H1 (cell line): Measurements from ENCODE around the gene ZFP36L1. TPM values are rescaled to one million over a fixed set of nuclear protein-coding genes. Genes with fewer than 3 reads are reported as not detected.

Source experiments
- CTCF ChIA-PET: fragments of 300-600 bp; sonication (Branson Sonifier 250); formaldehyde crosslinking; loops from one replicate; lab custom pipeline; 2021; ENCODE audit not compliant: partially characterized antibody; lab: Charles Lee
- POLR2A ChIA-PET: fragments of 300-600 bp; sonication (Branson Sonifier 250); formaldehyde crosslinking; loops from one replicate; lab custom pipeline; 2021; ENCODE audit warnings: inconsistent platforms; ENCODE audit not compliant: partially characterized antibody; lab: Charles Lee
- DNase-seq, 2 experiments: peaks; one replicate each; pipeline versions ENCODE4 v3.0.0 to v3.0.0-alpha.2; 2010 to 2022; ENCODE audit warnings: low spot score in 2 of 2, low read depth in 1 of 2, mixed read lengths in 1 of 2
- FAIRE-seq: peaks from 2 replicates; lab custom pipeline; 2011; peaks lifted over from hg19 to GRCh38; lab: Jason Lieb, UNC
- H2AFZ ChIP-seq: 2 replicates; pipeline ENCODE4 v1.8.1; 2012; ENCODE audit warnings: low read length, inconsistent platforms
- H2AK5ac ChIP-seq: 2 replicates; pipeline ENCODE4 v1.6.1; 2013; ENCODE audit warnings: low read depth, low read length
- H2BK120ac ChIP-seq: replicated peaks from 2 replicates; pipeline ENCODE3; 2013; ENCODE audit warnings: low read depth, low read length, inconsistent platforms
- H2BK12ac ChIP-seq: 2 replicates; pipeline ENCODE4 v1.6.1; 2013; ENCODE audit warnings: low read depth, low read length
- H2BK15ac ChIP-seq: 2 replicates; pipeline ENCODE4 v1.6.1; 2013; ENCODE audit warnings: low read length
- H2BK20ac ChIP-seq: 2 replicates; pipeline ENCODE4 v1.6.1; 2013; ENCODE audit warnings: low read length
- H2BK5ac ChIP-seq: 2 replicates; pipeline ENCODE4 v1.6.1; 2013; ENCODE audit warnings: low read depth, low read length
- H3K14ac ChIP-seq: 2 replicates; pipeline ENCODE4 v1.6.1; 2013; ENCODE audit warnings: inconsistent platforms; ENCODE audit not compliant: insufficient read length
- H3K18ac ChIP-seq: 2 replicates; pipeline ENCODE4 v1.6.1; 2013; ENCODE audit warnings: low read length; ENCODE audit errors: extremely low read depth
- H3K23ac ChIP-seq: 2 replicates; pipeline ENCODE4 v1.6.1; 2013; ENCODE audit warnings: inconsistent platforms; ENCODE audit not compliant: insufficient read length
- H3K23me2 ChIP-seq: 2 replicates; pipeline ENCODE4 v1.6.1; 2013; ENCODE audit warnings: low read depth, low read length
- H3K27ac ChIP-seq: 2 replicates; pipeline ENCODE4 v1.6.1; 2011; ENCODE audit warnings: low read depth, low read length, inconsistent platforms
- H3K27me3 ChIP-seq, 4 experiments: replicated peaks in 1 of 4; 1 replicate in 1 of 4; 2 replicates in 3 of 4; pipeline versions ENCODE4 v1.6.1 to v1.8.1; 2011 to 2013; ENCODE audit warnings: low read length in 3 of 4, mild to moderate bottlenecking in 3 of 4, inconsistent platforms in 2 of 4, mixed read lengths in 2 of 4, moderate library complexity in 1 of 4; ENCODE audit not compliant: control insufficient read depth in 3 of 4, insufficient read depth in 3 of 4; ENCODE audit errors: extremely low read depth in 1 of 4
- H3K36me3 ChIP-seq, 4 experiments: 2 replicates each; pipeline versions ENCODE4 v1.6.1 to v1.8.1; 2011 to 2013; ENCODE audit warnings: mild to moderate bottlenecking in 4 of 4, low read length in 3 of 4, moderate library complexity in 2 of 4, control low read depth in 1 of 4, inconsistent platforms in 1 of 4; ENCODE audit not compliant: insufficient read depth in 4 of 4, control insufficient read depth in 2 of 4
- H3K4ac ChIP-seq: replicated peaks from 2 replicates; pipeline ENCODE3; 2013; ENCODE audit warnings: low read length, low read depth, mixed read lengths, inconsistent platforms; ENCODE audit not compliant: insufficient read length
- H3K4me1 ChIP-seq, 4 experiments: replicated peaks in 1 of 4; 1 replicate in 1 of 4; 2 replicates in 3 of 4; pipeline versions ENCODE4 v1.6.1 to v1.8.1; 2011 to 2013; ENCODE audit warnings: low read length in 3 of 4, inconsistent platforms in 2 of 4, mixed read lengths in 1 of 4; ENCODE audit not compliant: insufficient read depth in 4 of 4, control insufficient read depth in 3 of 4
- H3K4me2 ChIP-seq, 2 experiments: 2 replicates each; pipeline versions ENCODE4 v1.6.1 to v1.8.1; 2011 to 2013; ENCODE audit warnings: low read depth in 2 of 2, low read length in 2 of 2, control low read depth in 1 of 2, inconsistent platforms in 1 of 2, mild to moderate bottlenecking in 1 of 2; ENCODE audit not compliant: insufficient read depth in 1 of 2
- H3K4me3 ChIP-seq, 4 experiments: fragments of 200-600, 300-600 bp in 1 of 4; sonication (generic), shearing (Covaris generic), sonication (Bioruptor Twin) in 1 of 4; 2 replicates each; pipeline versions ENCODE4 v1.5.1 to v1.8.1; 2011 to 2016; ENCODE audit warnings: low read length in 4 of 4, low read depth in 3 of 4, control low read depth in 2 of 4, inconsistent platforms in 2 of 4, mild to moderate bottlenecking in 2 of 4, mixed read lengths in 1 of 4, moderate library complexity in 1 of 4; ENCODE audit not compliant: insufficient read depth in 2 of 4; ENCODE audit errors: extremely low read depth in 1 of 4
- H3K56ac ChIP-seq: replicated peaks from 2 replicates; pipeline ENCODE3; 2013; ENCODE audit warnings: low read depth, mild to moderate bottlenecking, mixed read lengths, low read length, inconsistent platforms; ENCODE audit not compliant: insufficient read length
- H3K79me1 ChIP-seq: 2 replicates; pipeline ENCODE4 v1.6.1; 2013; ENCODE audit warnings: low read depth, low read length, control low read depth
- H3K79me2 ChIP-seq, 2 experiments: 2 replicates each; pipeline versions ENCODE4 v1.6.1 to v1.8.1; 2012 to 2013; ENCODE audit warnings: low read length in 2 of 2, mild to moderate bottlenecking in 2 of 2, inconsistent platforms in 1 of 2; ENCODE audit not compliant: insufficient read depth in 2 of 2, control insufficient read depth in 1 of 2
- H3K9ac ChIP-seq, 4 experiments: replicated peaks in 1 of 4; 1 replicate in 1 of 4; 2 replicates in 3 of 4; pipeline versions ENCODE4 v1.6.1 to v1.8.1; 2011 to 2013; ENCODE audit warnings: low read depth in 3 of 4, low read length in 3 of 4, control low read depth in 2 of 4, mild to moderate bottlenecking in 2 of 4, moderate library complexity in 2 of 4, inconsistent platforms in 1 of 4; ENCODE audit errors: extremely low read depth in 1 of 4
- H3K9me3 ChIP-seq, 2 experiments: 2 replicates each; pipeline versions ENCODE4 v1.6.1 to v1.8.1; 2012 to 2013; ENCODE audit warnings: mild to moderate bottlenecking in 2 of 2, moderate library complexity in 2 of 2, control low read depth in 1 of 2, inconsistent platforms in 1 of 2, low read depth in 1 of 2, low read length in 1 of 2, mixed read lengths in 1 of 2; ENCODE audit not compliant: insufficient read depth in 2 of 2
- H4K20me1 ChIP-seq, 2 experiments: replicated peaks in 1 of 2; 2 replicates each; pipeline versions ENCODE3 to v1.8.1; 2011 to 2013; ENCODE audit warnings: inconsistent platforms in 2 of 2, low read length in 2 of 2, mild to moderate bottlenecking in 1 of 2; ENCODE audit not compliant: insufficient read depth in 2 of 2, control insufficient read depth in 1 of 2
- H4K5ac ChIP-seq: 2 replicates; pipeline ENCODE4 v1.6.1; 2013; ENCODE audit warnings: low read length, low read depth, mixed read lengths, inconsistent platforms; ENCODE audit not compliant: insufficient read length
- H4K8ac ChIP-seq: 2 replicates; pipeline ENCODE4 v1.8.0; 2013; ENCODE audit warnings: mild to moderate bottlenecking, moderate library complexity, low read length, inconsistent platforms; ENCODE audit not compliant: insufficient read depth; ENCODE audit errors: extremely low read depth
- H4K91ac ChIP-seq: replicated peaks from 2 replicates; pipeline ENCODE3; 2013; ENCODE audit warnings: low read length, mixed read lengths, inconsistent platforms; ENCODE audit not compliant: insufficient read length
- ASH2L ChIP-seq: fragments of 200-600, 300-600 bp; sonication (generic); IDR thresholded peaks from one replicate; pipeline ENCODE4 v1.7.1; 2017; ENCODE audit warnings: low read length
- BACH1 ChIP-seq: IDR thresholded peaks from 2 replicates; pipeline ENCODE4 v1.6.1; 2012; ENCODE audit warnings: low read length, improper control_type of control experiment
- CBX5 ChIP-seq: fragments of 300-800, 300-1000 bp; sonication (generic); IDR thresholded peaks from 2 replicates; pipeline ENCODE4 v1.7.1; 2016; ENCODE audit warnings: antibody characterized with exemption, low read length, low read depth
- CREB1 ChIP-seq: IDR thresholded peaks from 2 replicates; pipeline ENCODE4 v1.6.1; 2012; ENCODE audit warnings: inconsistent platforms
- MAX ChIP-seq: IDR thresholded peaks from 2 replicates; pipeline ENCODE4 v1.6.1; 2012; ENCODE audit warnings: inconsistent platforms
- RAD21 ChIP-seq, 2 experiments: IDR thresholded peaks in 1 of 2; conservative IDR thresholded peaks in 1 of 2; 2 replicates each; pipeline ENCODE4 v1.6.1; 2011; ENCODE audit warnings: low read depth in 2 of 2, low read length in 2 of 2, improper control_type of control experiment in 1 of 2, inconsistent platforms in 1 of 2, mild to moderate bottlenecking in 1 of 2, moderate library complexity in 1 of 2
- RXRA ChIP-seq: IDR thresholded peaks from 2 replicates; pipeline ENCODE4 v1.6.1; 2011; ENCODE audit warnings: low read depth, mild to moderate bottlenecking, low read length, moderate library complexity; ENCODE audit not compliant: insufficient read depth
- whole genome bisulfite sequencing, 2 experiments: shearing (Covaris generic) in 1 of 2; methylation state at CpG; one replicate each; pipeline versions ENCODE4 v1.1.6 to v1.1.7; 2013 to 2015; ENCODE audit warnings: low lambda C conversion rate in 2 of 2, mixed read lengths in 2 of 2, inconsistent platforms in 1 of 2, low coverage in 1 of 2, missing lambda C conversion rate in 1 of 2; ENCODE audit not compliant: insufficient replicate concordance in 2 of 2, insufficient coverage in 1 of 2, insufficient read length in 1 of 2; ENCODE audit errors: extremely low coverage in 1 of 2, missing lambda C conversion rate in 1 of 2; 5-methylcytosine and 5-hydroxymethylcytosine counted together
- polyA plus RNA-seq, 7 experiments: library from polyadenylated mRNA; depleted of rRNA in 3 of 7; stranded (reverse) in 5 of 7; unstranded in 2 of 7; fragments of >200 nt in 5 of 7; fragments of 200-250 nt in 2 of 7; gene quantifications; 1 replicate in 5 of 7; 2 replicates in 1 of 7; 4 replicates in 1 of 7; pipeline versions ENCODE4 v1.2.1 to v1.2.3, GENCODE V29; 2011 to 2013; ENCODE audit warnings: missing spikeins in 2 of 7, mixed read lengths in 2 of 7
- total RNA-seq: library from RNA; stranded (reverse); fragmentation: NEBNext Ultra II Directional; extraction: Animal tissue kit (Norgen Biotek cat#: 25700); gene quantifications from 2 replicates; pipeline ENCODE4 v1.2.1, GENCODE V29; 2021

ZFP36L1 gene
- total and polyA plus RNA-seq, 2 of the 8 experiments (the other 6 are each of a cell fraction or from before 2014, with no cell fraction given): 80.4 to 132 TPM

GRCh38 chr14:68816183-68816942 is 23.5 kb upstream of the ZFP36L1 start:
- no peak for FAIRE-seq
- peaks cover 6 to 37% (median 28%) of the 10 kb centered on the region in 4 experiments for H3K4me1 ChIP-seq
- TF ChIP-seq CBX5 (no peak), RXRA (no peak), MAX (peak; percentile 89), ASH2L (peak; percentile 82), CREB1 (peak; percentile 83), BACH1 (peak; percentile 34; the same call in 1 of the 2 replicates), RAD21 (IDR thresholded peaks at IDR 0.05 in 1 of 2, conservative IDR thresholded peaks at IDR 0.05 in 1 of 2; ENCODE audit: low read depth in 2 of 2, low read length in 2 of 2) (peak; percentile 99 to 100)

More at GRCh38 chr14:68816183-68816942, 23.5 kb upstream of the ZFP36L1 start:
- H3K9ac ChIP-seq: peak overlapping the region in 2 of 4 experiments; percentile 66 to 75; a peak in 4 of 7 replicates
- H2BK15ac ChIP-seq: no peak overlapping the region; the same call in 1 of the 2 replicates
- WGBS, 2 experiments: 8% methylated on average over 60 of the region's 82 CpGs; no CpG with 5 or more reads in 1 of the 2 experiments
- H4K20me1 ChIP-seq: no peaks in the 10 kb centered on the region
- peak overlapping the region; percentile 58 for H4K5ac ChIP-seq
- H3K9me3 ChIP-seq: no peaks in the 10 kb centered on the region
- POLR2A ChIA-PET: interaction anchor here (0.6 to 9.9 kb wide), 14 partner anchors 8 to 728 kb away, joined by 3 to 222 read pairs (median 4); partner anchors contain the start of gene ZFP36L1
- H3K23ac ChIP-seq: no peak overlapping the region
- peak overlapping the region; percentile 77 for H2AFZ ChIP-seq
- peak overlapping the region; percentile 0 to 72; a peak in 3 of 4 replicates for H3K4me2 ChIP-seq
- peak overlapping the region; percentile 95 for H2BK12ac ChIP-seq
- H4K91ac ChIP-seq: peak overlapping the region; percentile 96
- peak overlapping the region; percentile 90 for H3K18ac ChIP-seq
- peak overlapping the region; percentile 89 for H2BK5ac ChIP-seq
- H3K36me3 ChIP-seq: no peaks in the 10 kb centered on the region
- peak overlapping the region; percentile 66 for H2BK120ac ChIP-seq
- H3K79me2 ChIP-seq: peaks cover 0 to 7% of the 10 kb centered on the region in 2 experiments; a peak in 1 of 4 replicates
- H3K4me3 ChIP-seq: peak overlapping the region; percentile 3 to 59 (median 44); a peak in 7 of 8 replicates
- H3K27me3 ChIP-seq: peaks cover 0 to 3% (median 2%) of the 10 kb centered on the region in 4 experiments; a peak in 2 of 7 replicates
- H3K4ac ChIP-seq: peak overlapping the region; percentile 48
- 0 out of 2 replicates have a peak overlapping the region, but pooled peaks have one; percentile 1 for H2AK5ac ChIP-seq
- H3K14ac ChIP-seq: no peak overlapping the region
- H3K79me1 ChIP-seq: no peaks in the 10 kb centered on the region
- DNase-seq: peak in 1 of 2 experiments; percentile 99
- H3K23me2 ChIP-seq: no peaks in the 10 kb centered on the region; the same call in 1 of the 2 replicates
- H3K27ac ChIP-seq: peak overlapping the region; percentile 76; the same call in 1 of the 2 replicates
- peak overlapping the region; percentile 19; the same call in 1 of the 2 replicates for H2BK20ac ChIP-seq
- peak overlapping the region; percentile 87 for H3K56ac ChIP-seq
- peak overlapping the region; percentile 97 for H4K8ac ChIP-seq
- CTCF ChIA-PET: interaction anchor here (0.6 to 7.2 kb wide), 52 partner anchors 9 to 1118 kb away, joined by 3 to 76 read pairs (median 4); no protein-coding TSS in a partner anchor
